PC-3 (cell line): ENCODE results near the gene CBFA2T2.

ENCODE experiments used
- CTCF ChIP-seq: fragments of 300-600 bp; sonication (generic); conservative IDR thresholded peaks from 2 replicates; pipeline ENCODE4 v1.5.1; 2017; ENCODE audit warnings: antibody characterized with exemption, low read depth, mild to moderate bottlenecking, low read length
- EZH2 ChIP-seq: fragments of 300-600 bp; sonication (generic); IDR thresholded peaks from one replicate; pipeline ENCODE4 v1.6.1; 2017; ENCODE audit warnings: antibody characterized with exemption, mild to moderate bottlenecking, low read length; ENCODE audit not compliant: unreplicated experiment
- EZH2phosphoT487 ChIP-seq: fragments of 300-600 bp; sonication (generic); IDR thresholded peaks from 2 replicates; pipeline ENCODE4 v1.6.1; 2018; ENCODE audit warnings: mild to moderate bottlenecking, antibody characterized with exemption, low read length, borderline replicate concordance

- TF ChIP-seq CTCF (no peak), EZH2 (no peak), EZH2phosphoT487 (no peak)
Measured at GRCh38 chr20:33664085-33664761, 174.3 kb downstream of the CBFA2T2 start.
